Embryonic facial prominence (tissue), 1 donor: ENCODE data around the gene SLC66A2.
"Not testable (repeated sequence)": the region's sequence is repeated elsewhere in the genome, so short reads cannot be mapped to it uniquely, and the experiment has no call there.

Experiments used
- DNase-seq: peaks from one replicate; pipeline ENCODE4 v3.0.0-alpha.2; 2016; ENCODE audit errors: extremely low spot score

SLC66A2 gene

GRCh38 chr18:79881695-79882094, 69.8 kb downstream of the SLC66A2 start:
- DNase-seq, result no peak

GRCh38 chr18:79879566-79879965, 71.9 kb downstream of the SLC66A2 start:
- DNase-seq, result no peak

DNA sequence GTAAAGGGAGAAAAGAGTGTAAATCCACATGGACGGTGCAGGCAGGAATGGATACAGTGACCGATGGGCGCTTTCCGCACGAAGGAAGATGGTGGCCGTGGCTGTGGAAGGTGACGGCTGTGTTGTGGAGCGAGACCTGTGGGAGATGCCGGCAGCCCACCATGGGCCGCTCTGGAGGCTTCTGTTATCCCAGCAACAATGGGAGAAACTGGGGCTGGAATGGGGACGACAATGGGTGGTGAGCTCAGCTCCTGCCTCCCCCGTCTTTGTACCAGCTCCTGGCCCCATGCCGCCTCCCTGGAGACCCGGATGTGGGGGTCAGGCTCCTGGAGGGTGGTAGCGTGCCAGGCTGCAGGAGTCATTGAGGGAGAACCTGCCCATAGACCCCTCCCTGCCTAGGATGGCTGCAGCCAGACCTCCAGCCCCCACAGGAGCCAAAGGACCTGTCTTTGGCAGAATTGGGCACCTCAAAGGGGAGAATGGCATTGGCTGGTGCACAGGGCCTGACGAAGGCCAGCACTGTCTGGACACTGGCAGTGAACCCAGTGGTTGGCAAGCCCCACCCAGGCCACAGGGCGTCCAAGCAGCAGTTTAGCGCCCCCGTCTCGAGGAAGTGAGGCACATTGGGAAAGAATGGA, 72.6 kb downstream of the SLC66A2 start:
- no peak for DNase-seq

DNA sequence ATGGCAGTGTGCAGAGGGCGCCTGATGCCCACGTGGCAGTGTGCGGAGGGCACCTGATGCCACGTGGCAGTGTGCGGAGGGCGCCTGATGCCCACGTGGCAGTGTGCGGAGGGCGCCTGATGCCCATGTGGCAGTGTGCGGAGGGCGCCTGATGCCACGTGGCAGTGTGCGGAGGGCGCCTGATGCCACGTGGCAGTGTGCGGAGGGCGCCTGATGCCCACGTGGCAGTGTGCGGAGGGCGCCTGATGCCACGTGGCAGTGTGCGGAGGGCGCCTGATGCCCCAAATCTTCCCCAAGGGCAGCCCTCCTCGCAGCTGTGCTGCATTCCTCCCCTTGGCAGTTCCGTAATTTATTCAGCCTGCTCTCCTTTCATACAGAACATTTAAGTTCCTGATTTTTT, 73.2 kb downstream of the SLC66A2 start:
- not testable (repeated sequence) for DNase-seq

DNA sequence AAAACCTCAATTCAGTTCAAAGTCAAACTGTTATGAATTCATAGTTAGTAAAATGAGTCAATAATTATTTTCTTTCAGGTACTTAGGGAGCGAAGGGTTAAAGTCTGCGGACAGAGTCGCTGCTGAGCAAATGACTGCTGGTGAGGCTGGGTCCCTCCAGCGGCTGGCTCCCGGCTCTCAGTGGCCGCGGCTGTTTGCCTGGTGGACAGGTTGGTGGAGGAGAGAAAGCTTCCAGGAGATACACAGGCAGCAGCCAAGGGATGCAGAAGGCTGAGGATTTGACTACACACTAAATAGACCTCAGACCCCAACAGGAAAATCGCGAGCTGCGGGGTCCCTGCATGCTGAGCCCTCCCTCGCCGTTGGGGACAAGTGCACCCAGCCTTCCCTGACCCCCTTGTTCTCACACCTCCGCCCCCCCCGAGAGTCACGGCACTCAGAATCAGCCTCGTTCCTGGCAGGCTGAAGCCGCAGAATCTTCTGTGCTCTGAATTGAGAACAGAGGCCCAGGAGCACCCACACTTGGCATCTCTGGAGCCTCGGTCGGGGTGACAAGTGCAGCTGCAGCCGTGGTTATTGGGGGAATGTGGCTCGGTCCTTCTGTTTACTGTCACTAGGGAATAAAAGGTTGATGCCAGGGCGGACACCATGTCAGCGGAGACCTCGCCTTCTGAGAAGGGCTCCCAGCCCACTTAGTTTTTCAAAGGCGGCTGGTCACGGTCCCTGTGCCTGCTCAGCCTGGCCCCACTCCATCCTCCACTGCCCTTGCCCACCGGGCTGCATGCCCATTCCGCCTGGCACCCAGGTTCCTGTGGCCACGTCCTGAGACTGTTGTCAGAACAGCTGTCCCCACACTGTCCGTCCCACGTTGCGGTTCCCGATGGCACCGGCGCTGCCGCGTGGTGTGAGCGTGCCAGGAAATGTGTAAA, 74.0 kb downstream of the SLC66A2 start:
- DNase-seq, result no peak

DNA sequence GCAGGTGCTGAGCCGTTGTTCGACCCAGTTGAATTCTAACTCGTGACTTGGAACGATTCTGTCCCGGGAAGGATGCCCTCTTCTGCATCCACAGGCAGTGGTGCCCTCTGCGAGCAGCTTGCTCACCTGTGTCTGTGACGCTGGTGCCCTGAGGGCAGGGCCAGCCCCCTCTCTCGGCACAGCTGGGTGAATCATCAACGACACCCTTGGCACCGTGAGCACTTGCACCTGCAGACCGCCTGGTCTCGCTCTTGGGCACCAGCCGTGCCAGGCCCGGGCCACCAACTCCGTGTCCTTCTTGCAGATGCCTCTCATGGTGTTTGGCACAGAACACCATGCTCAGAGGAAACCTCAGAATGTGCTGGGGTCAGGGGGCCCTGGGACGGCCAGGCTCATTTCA, 75.0 kb downstream of the SLC66A2 start:
- DNase-seq, result no peak

DNA sequence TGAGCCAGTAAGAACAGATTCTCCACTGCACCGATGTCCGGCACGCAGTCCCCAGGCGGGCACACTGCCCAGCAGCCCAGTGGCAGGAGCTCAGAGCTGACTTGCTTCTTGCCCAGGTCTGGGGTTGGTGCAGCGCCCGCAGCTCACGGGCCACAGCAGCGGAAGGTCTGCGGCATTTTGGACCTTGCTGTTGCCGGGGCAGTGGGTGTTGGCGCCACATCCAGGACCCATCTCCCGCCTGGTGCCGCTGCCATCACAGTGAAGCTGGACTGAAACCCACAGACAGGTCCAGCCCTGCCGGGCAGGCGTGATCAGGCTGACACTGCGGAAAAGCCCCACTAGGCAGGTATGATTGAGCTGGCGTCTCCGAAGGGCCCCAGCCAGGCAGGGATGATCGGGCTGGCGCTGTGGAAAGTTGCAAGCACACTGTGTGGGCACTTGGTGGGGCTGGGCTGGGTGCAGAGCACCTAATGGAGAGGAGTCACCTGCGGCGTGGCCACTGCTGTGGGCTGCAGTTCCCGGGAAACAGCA, 75.5 kb downstream of the SLC66A2 start:
- no peak for DNase-seq

DNA sequence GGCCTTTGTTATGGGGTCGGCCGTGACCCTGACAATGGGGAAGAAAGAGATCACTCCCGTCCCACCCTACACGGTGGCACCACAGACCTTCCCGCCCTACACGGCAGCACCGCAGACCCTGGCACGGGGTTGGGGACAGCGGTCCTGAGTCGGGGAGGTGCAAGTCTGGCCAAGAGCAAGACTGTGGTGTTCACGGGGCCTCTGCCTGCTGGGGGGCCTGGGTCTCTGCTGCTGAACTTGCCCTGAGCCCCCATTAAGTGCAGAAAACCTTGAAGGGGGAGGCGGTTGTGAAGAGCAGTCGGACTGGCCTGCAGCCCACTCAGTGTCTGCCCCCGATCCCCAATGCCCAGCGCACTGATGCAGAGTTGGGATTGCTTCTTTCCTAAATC, 75.9 kb downstream of the SLC66A2 start:
- DNase-seq, result no peak

GRCh38 chr18:79874553-79875530, 76.6 kb downstream of the SLC66A2 start:
- DNase-seq, result no peak

GRCh38 chr18:79873449-79874110, 77.9 kb downstream of the SLC66A2 start:
- DNase-seq, result no peak

- no peak for DNase-seq
Measured at GRCh38 chr18:79872527-79873444, 78.7 kb downstream of the SLC66A2 start.

GRCh38 chr18:79871481-79872091, 79.9 kb downstream of the SLC66A2 start:
- DNase-seq, result no peak

GRCh38 chr18:79871026-79871390, 80.4 kb downstream of the SLC66A2 start:
- DNase-seq, result no peak

- DNase-seq, result no peak
Measured at GRCh38 chr18:79870301-79871025, 81.0 kb downstream of the SLC66A2 start.

DNA sequence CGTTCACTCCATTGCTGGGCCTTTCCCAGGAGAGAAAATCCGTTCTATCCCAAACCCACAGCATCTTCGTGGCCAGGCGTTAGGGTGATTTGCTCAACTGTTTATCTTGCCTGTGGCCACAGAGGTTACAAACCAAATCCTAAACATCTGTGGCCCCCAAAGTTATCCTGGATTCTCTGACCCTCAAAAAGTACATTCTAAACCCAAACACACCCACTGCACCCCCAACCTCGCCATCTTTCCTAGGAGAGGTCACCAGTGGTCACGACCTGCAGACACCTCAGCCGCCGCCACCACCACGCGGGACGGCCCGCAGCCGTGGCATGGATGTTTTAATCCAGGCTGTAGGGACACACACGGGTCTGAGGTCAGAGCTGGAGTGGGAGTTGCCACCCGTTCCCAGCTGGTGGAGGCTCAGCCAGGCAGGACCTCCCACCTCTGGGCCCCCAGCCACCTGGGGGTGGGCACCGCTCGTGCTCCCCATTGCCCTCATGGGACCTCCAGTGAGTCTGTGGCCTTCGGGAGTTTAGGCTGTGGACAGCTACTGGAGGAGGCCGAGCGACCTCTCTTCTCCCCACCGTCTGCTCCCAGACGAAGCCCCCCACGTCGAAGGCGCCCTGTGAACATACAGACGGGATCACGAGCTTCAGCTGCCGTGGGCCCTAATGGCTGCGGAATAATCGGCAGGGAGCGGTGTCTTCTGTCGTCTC, 81.7 kb downstream of the SLC66A2 start:
- no peak for DNase-seq

DNA sequence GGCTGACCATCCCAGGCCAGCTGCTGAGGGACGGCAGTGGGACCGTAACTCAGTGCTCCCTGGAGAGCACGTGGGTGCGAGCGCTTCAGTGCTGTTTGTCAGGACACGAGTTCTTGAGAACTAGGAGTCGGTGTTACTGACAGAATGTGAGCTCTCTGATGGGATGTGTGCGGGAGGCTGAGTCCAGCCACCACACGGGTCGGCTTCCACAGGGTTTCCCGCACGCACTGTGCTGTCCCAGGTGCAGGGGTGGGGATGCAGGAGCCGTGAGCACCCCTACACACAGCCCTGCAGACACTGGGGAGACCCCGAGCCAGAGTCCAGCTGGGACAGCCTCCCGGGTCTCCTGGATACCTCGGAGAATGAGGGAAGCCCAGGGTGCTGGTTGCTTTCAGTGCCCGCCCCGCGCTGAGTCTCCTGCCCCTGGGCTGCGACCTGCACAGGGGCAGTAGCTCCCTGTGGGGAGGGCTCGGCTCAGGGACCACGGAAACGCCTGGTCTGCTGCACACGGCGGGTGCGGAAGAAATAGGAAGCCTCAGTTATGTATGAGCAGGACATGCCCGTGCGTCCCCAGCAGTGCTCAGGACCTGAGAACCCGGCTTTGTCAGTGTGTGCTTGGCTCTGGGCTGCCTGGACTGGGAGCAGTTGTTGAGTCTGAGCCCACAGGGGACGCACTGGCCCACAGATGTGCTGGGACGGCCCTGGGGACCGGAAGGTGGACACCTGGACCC, 82.5 kb downstream of the SLC66A2 start:
- no peak for DNase-seq

DNA sequence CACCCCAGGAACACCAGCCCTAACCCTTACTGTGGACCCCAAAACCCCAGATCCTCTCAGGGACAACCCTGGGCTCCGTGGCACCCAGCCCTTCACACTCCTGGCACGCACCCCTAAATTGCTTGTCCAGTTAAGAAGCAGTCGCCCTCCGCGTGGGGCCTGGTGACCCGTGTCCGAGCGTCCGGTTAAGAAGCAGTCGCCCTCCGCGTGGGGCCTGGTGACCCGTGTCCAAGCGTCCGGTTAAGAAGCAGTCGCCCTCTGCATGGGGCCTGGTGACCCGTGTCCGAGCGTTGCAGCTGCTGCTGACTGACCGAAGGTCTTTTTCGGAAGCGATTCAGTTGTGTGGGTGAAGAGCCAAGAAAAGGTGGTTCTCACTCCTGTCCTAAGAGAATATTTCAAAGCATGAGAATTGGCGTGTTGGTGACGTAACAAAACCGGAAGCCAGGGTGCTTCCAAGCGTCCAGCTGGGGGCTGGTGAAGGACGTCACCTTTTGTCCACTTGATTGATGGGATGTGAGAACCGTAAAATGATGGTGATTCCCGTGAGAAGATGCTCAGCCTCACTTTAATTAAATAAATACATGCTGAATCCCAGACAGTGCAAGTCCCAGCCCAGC, 83.2 kb downstream of the SLC66A2 start:
- no peak for DNase-seq
